ENCODE results near the gene CYP2A13.
"Not testable (repeated sequence)": the region's sequence is repeated elsewhere in the genome, so short reads cannot be mapped to it uniquely, and the experiment has no call there.

The CYP2A13 gene

GRCh38 chr19:41128692-41129091 lies 40.4 kb downstream of the CYP2A13 start:
- DNase-seq (ENCODE audit: low spot score): no peak
- H3K4me3 ChIP-seq (ENCODE audit: severe bottlenecking): no peak overlapping the region
- H3K9me3 ChIP-seq (ENCODE audit: severe bottlenecking): no peaks in the 10 kb centered on the region
- TF ChIP-seq CTCF (IDR thresholded peaks at IDR 0.05; ENCODE audit: poor library complexity, severe bottlenecking): no peak
- H3K4me1 ChIP-seq (ENCODE audit: insufficient read depth, poor library complexity, severe bottlenecking): no peaks in the 10 kb centered on the region
- H3K27me3 ChIP-seq (ENCODE audit: insufficient read depth, poor library complexity, severe bottlenecking): no peaks in the 10 kb centered on the region
- ATAC-seq (ENCODE audit: low read depth): no peak
- H3K36me3 ChIP-seq (ENCODE audit: low read depth): no peaks in the 10 kb centered on the region
- no peak overlapping the region for H3K27ac ChIP-seq (ENCODE audit: poor library complexity, severe bottlenecking)

GRCh38 chr19:41131186-41131585 lies 42.9 kb downstream of the CYP2A13 start:
- TF ChIP-seq CTCF (IDR thresholded peaks at IDR 0.05; ENCODE audit: poor library complexity, severe bottlenecking): no peak
- no peak for ATAC-seq (ENCODE audit: low read depth)
- no peak overlapping the region for H3K27ac ChIP-seq (ENCODE audit: poor library complexity, severe bottlenecking)

GRCh38 chr19:41133260-41133659 lies 45.0 kb downstream of the CYP2A13 start:
- Histone ChIP-seq H3K27me3 (ENCODE audit: insufficient read depth, poor library complexity, severe bottlenecking) (no peaks in the 10 kb centered on the region), H3K4me3 (ENCODE audit: severe bottlenecking) (no peak overlapping the region), H3K9me3 (ENCODE audit: severe bottlenecking) (no peaks in the 10 kb centered on the region), H3K4me1 (ENCODE audit: insufficient read depth, poor library complexity, severe bottlenecking) (no peaks in the 10 kb centered on the region), H3K36me3 (ENCODE audit: low read depth) (no peaks in the 10 kb centered on the region), H3K27ac (ENCODE audit: poor library complexity, severe bottlenecking) (no peak overlapping the region)
- ATAC-seq (ENCODE audit: low read depth) (0 out of 3 replicates have a peak, but pooled peaks have one; percentile 33), DNase-seq (ENCODE audit: low spot score) (no peak)
- no peak for TF ChIP-seq CTCF (IDR thresholded peaks at IDR 0.05; ENCODE audit: poor library complexity, severe bottlenecking)

More at GRCh38 chr19:41131186-41131585, 42.9 kb downstream of the CYP2A13 start:
- Histone ChIP-seq H3K27me3 (ENCODE audit: insufficient read depth, poor library complexity, severe bottlenecking) (no peaks in the 10 kb centered on the region), H3K4me3 (ENCODE audit: severe bottlenecking) (no peak overlapping the region), H3K9me3 (ENCODE audit: severe bottlenecking) (no peaks in the 10 kb centered on the region), H3K36me3 (ENCODE audit: low read depth) (no peaks in the 10 kb centered on the region), H3K4me1 (ENCODE audit: insufficient read depth, poor library complexity, severe bottlenecking) (no peaks in the 10 kb centered on the region)
- no peak for DNase-seq (ENCODE audit: low spot score)

- DNase-seq (ENCODE audit: low spot score): no peak
Measured at GRCh38 chr19:41134616-41135015, 46.4 kb downstream of the CYP2A13 start.

GRCh38 chr19:41135390-41136384 lies 47.4 kb downstream of the CYP2A13 start:
- H3K4me1 ChIP-seq (ENCODE audit: insufficient read depth, poor library complexity, severe bottlenecking); H3K9me3 ChIP-seq (ENCODE audit: severe bottlenecking); DNase-seq (ENCODE audit: low spot score); H3K4me3 ChIP-seq (ENCODE audit: severe bottlenecking); H3K27ac ChIP-seq (ENCODE audit: poor library complexity, severe bottlenecking); H3K27me3 ChIP-seq (ENCODE audit: insufficient read depth, poor library complexity, severe bottlenecking); H3K36me3 ChIP-seq (ENCODE audit: low read depth): not testable (repeated sequence)
- ATAC-seq (ENCODE audit: low read depth): peak; percentile 88

More at GRCh38 chr19:41134616-41135015, 46.4 kb downstream of the CYP2A13 start:
- H3K9me3 ChIP-seq (ENCODE audit: severe bottlenecking): no peaks in the 10 kb centered on the region
- no peak overlapping the region for H3K27ac ChIP-seq (ENCODE audit: poor library complexity, severe bottlenecking)
- no peak for TF ChIP-seq CTCF (IDR thresholded peaks at IDR 0.05; ENCODE audit: poor library complexity, severe bottlenecking)
- no peaks in the 10 kb centered on the region for H3K27me3 ChIP-seq (ENCODE audit: insufficient read depth, poor library complexity, severe bottlenecking)
- H3K4me1 ChIP-seq (ENCODE audit: insufficient read depth, poor library complexity, severe bottlenecking): no peaks in the 10 kb centered on the region
- no peak for ATAC-seq (ENCODE audit: low read depth)
- H3K36me3 ChIP-seq (ENCODE audit: low read depth): no peaks in the 10 kb centered on the region
- no peak overlapping the region for H3K4me3 ChIP-seq (ENCODE audit: severe bottlenecking)

Measured in RWPE2 (cell line).